ENCODE data around the gene TTC23.

Gene TTC23

DNA sequence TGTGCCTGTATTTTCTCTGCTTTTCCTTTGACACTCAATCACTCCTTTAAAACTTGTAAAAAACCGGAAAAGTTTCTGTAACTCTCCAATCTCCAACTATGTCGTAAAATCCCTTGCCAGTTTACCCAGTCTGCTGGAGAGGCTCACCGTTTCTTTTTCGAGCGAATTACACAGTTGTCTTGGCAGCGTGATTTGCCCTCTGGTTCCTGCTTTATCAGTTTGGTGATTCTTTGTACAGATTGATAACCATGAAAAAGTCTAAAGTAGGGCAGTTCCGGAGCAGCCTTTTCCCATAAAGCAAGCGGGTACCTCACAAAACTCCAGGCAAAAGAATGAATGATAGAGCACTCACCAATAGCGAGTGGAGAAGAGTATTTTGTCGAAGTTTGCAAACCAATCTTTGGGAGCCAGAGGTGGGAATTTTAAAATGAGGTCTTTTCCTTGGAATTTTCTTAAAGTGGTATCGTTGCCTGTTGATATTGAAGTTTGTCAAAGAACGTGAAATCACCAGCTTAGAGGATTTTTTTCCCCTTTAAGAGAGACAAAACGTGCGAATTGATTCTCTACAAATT lies at the start of gene TTC23:
TTC23 (minus strand) TSS at position 312 of the 572 bp plus-strand sequence. CDS start 20,869 bp downstream, outside the sequence.
- no peak for TF ChIP-seq Cebpa-rat (IDR thresholded peaks at IDR 0.05)
- Histone ChIP-seq H3K4me3 (peak within 1 kb of the TSS in 6 of 10 experiments; percentile 84 to 91 (median 88); a peak in 7 of 20 replicates), H3K9ac (no peak within 1 kb of the TSS), H3K4me2 (peak within 1 kb of the TSS in 6 of 11 experiments; percentile 55 to 80 (median 77); a peak in 7 of 22 replicates), H3K27ac (no peak within 1 kb of the TSS), H3K36me3 (no peaks in the 10 kb centered on the region), H3K9me3 (replicated peaks in 1 of 11) (peaks cover 7 to 17% (median 10%) of the 10 kb centered on the region in 11 experiments; a peak in 19 of 22 replicates), H3K4me1 (peaks cover 12 to 20% (median 18%) of the 10 kb centered on the region in 10 experiments), H4K20me1 (no peaks in the 10 kb centered on the region), H3K27me3 (peaks cover 0 to 7% (median 4%) of the 10 kb centered on the region in 11 experiments; a peak in 5 of 22 replicates)

DNA sequence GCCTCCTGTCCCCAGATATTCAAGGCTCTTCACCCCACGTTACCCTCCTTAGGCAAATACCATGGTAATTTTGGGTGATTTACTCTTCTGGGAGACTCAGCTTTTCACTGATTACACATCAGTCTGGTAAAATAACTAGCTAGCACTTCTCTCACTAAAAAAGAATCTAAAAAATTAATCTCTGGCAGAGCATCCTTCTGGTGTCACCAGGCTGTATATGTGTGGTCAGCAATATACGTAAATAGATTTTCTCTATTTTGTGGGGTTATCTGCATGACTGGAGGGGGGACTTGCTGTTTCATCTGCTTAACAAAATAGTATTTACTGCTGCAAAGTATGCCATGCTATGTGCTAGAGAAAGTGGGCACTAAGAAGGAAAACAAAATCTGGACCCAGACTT lies 47.0 kb upstream of the TTC23 start:
- Histone ChIP-seq H3K4me1 (no peaks in the 10 kb centered on the region; a peak in 1 of 20 replicates), H3K4me3 (no peak overlapping the region), H3K36me3 (peaks cover 0 to 31% (median 6%) of the 10 kb centered on the region in 11 experiments; a peak in 11 of 22 replicates), H3K27ac (no peak overlapping the region), H3K9ac (no peak overlapping the region), H3K27me3 (no peaks in the 10 kb centered on the region), H3K9me3 (replicated peaks in 1 of 11) (peaks cover 0 to 16% (median 13%) of the 10 kb centered on the region in 11 experiments; a peak in 10 of 22 replicates), H3K4me2 (no peak overlapping the region), H4K20me1 (no peaks in the 10 kb centered on the region)
- no peak for TF ChIP-seq Cebpa-rat (IDR thresholded peaks at IDR 0.05)

- no peak overlapping the region for H3K4me3 ChIP-seq
- H3K4me2 ChIP-seq = no peak overlapping the region
- peaks cover 0 to 16% (median 13%) of the 10 kb centered on the region in 11 experiments; a peak in 10 of 22 replicates for H3K9me3 ChIP-seq (replicated peaks in 1 of 11)
- no peaks in the 10 kb centered on the region; a peak in 1 of 20 replicates for H3K4me1 ChIP-seq
- no peak overlapping the region for H3K9ac ChIP-seq
- no peak for TF ChIP-seq Cebpa-rat (IDR thresholded peaks at IDR 0.05)
- H3K36me3 ChIP-seq = peaks cover 0 to 33% (median 6%) of the 10 kb centered on the region in 11 experiments; a peak in 12 of 22 replicates
- no peaks in the 10 kb centered on the region for H3K27me3 ChIP-seq
- no peak overlapping the region for H3K27ac ChIP-seq
- H4K20me1 ChIP-seq = no peaks in the 10 kb centered on the region
Observed at GRCh38 chr15:99295840-99296239, 46.5 kb upstream of the TTC23 start.

GRCh38 chr15:99291643-99292042 lies 42.3 kb upstream of the TTC23 start:
- Histone ChIP-seq H3K36me3 (peaks cover 3 to 37% (median 13%) of the 10 kb centered on the region in 11 experiments; a peak in 12 of 22 replicates), H3K27me3 (no peaks in the 10 kb centered on the region), H3K4me2 (no peak overlapping the region), H3K4me3 (no peak overlapping the region), H3K27ac (no peak overlapping the region), H3K4me1 (no peaks in the 10 kb centered on the region; a peak in 1 of 20 replicates), H4K20me1 (no peaks in the 10 kb centered on the region), H3K9me3 (replicated peaks in 1 of 11) (peaks cover 0 to 16% (median 13%) of the 10 kb centered on the region in 11 experiments; a peak in 10 of 22 replicates), H3K9ac (no peak overlapping the region)
- TF ChIP-seq Cebpa-rat (IDR thresholded peaks at IDR 0.05) = no peak

DNA sequence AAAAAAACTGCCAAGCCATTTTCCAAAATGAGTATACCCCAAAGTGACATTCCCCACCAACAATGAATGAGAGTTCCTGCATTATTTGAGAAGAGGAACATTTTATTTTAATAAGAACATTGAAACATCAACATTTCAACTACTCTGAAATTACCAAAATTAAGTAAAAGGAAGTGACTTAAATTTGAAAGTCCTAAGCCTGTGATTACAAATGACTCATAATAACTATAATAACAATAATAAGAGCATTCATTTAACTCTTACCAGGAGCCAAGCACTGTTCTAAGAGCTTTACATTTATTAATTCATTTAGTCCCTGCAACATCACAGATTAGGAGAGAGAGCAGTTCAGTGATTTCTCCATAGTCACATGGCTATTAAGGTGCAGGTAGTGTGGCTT lies 34.3 kb upstream of the TTC23 start:
- Histone ChIP-seq H3K27me3 (no peaks in the 10 kb centered on the region), H3K36me3 (peaks cover 0 to 6% (median 0%) of the 10 kb centered on the region in 11 experiments; a peak in 2 of 22 replicates), H3K27ac (no peak overlapping the region), H3K9me3 (replicated peaks in 1 of 11) (peaks cover 0 to 11% (median 8%) of the 10 kb centered on the region in 11 experiments; a peak in 14 of 22 replicates), H4K20me1 (no peaks in the 10 kb centered on the region), H3K4me3 (no peak overlapping the region), H3K4me2 (peak overlapping the region in 3 of 11 experiments; percentile 5 to 56 (median 6); a peak in 5 of 22 replicates), H3K9ac (no peak overlapping the region), H3K4me1 (peaks cover 11 to 44% (median 30%) of the 10 kb centered on the region in 10 experiments)
- no peak for TF ChIP-seq Cebpa-rat (IDR thresholded peaks at IDR 0.05)

DNA sequence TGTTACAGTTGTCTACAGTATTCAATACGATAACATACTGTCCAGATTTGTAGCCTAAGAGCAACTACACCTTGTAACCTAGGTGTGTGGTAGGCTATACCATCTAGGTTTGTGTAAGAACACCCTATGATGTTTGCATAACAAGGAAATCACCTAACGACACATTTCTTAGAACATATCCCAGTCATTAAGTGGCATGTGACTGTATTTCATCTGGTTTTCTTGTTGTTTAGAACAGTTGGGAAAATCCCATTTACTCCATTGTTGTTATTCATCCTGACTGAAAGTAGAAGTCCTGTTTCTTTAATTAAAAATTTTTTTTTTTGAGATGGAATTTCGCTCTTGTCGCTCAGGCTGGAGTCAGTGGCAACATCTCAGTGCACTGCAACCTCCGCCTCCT lies 33.2 kb upstream of the TTC23 start:
- Histone ChIP-seq H3K4me3 (no peak overlapping the region), H3K9me3 (replicated peaks in 1 of 11) (peaks cover 0 to 18% (median 13%) of the 10 kb centered on the region in 11 experiments; a peak in 14 of 22 replicates), H3K27me3 (no peaks in the 10 kb centered on the region), H3K27ac (no peak overlapping the region), H3K36me3 (peaks cover 0 to 4% (median 0%) of the 10 kb centered on the region in 11 experiments; a peak in 1 of 22 replicates), H4K20me1 (no peaks in the 10 kb centered on the region), H3K4me2 (peak overlapping the region in 3 of 11 experiments; percentile 2 to 43 (median 10); a peak in 5 of 22 replicates), H3K4me1 (peaks cover 11 to 54% (median 30%) of the 10 kb centered on the region in 10 experiments), H3K9ac (no peak overlapping the region)
- TF ChIP-seq Cebpa-rat (IDR thresholded peaks at IDR 0.05) = no peak

DNA sequence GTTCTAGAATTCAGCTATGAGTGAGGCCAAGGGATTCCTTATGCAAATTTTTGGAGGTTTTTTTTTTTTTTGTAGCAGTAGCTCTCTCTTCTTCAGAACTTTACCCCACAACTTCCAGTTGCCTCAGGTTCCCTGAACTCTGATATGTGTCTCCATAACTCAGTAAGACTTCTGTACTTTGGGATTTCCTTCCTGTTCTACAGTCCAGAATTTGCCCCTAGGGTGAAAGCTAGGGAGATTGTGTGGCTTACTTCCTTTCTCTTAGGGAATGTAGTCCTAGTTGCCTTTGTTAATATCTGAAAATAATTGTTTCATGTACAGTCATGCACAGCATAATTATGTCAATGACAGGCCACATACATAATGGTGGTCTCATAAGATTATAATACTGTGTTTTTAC lies 32.7 kb upstream of the TTC23 start:
- no peaks in the 10 kb centered on the region for H3K27me3 ChIP-seq
- peaks cover 0 to 4% (median 0%) of the 10 kb centered on the region in 11 experiments; a peak in 1 of 22 replicates for H3K36me3 ChIP-seq
- no peaks in the 10 kb centered on the region for H4K20me1 ChIP-seq
- peak overlapping the region in 1 of 11 experiments; percentile 38; a peak in 1 of 22 replicates for H3K27ac ChIP-seq
- H3K4me2 ChIP-seq = peak overlapping the region in 6 of 11 experiments; percentile 2 to 46 (median 30); a peak in 7 of 22 replicates
- H3K4me3 ChIP-seq = no peak overlapping the region
- no peak overlapping the region for H3K9ac ChIP-seq
- peaks cover 12 to 58% (median 34%) of the 10 kb centered on the region in 10 experiments for H3K4me1 ChIP-seq
- TF ChIP-seq Cebpa-rat (IDR thresholded peaks at IDR 0.05) = no peak
- H3K9me3 ChIP-seq (replicated peaks in 1 of 11) = peaks cover 0 to 18% (median 13%) of the 10 kb centered on the region in 11 experiments; a peak in 14 of 22 replicates

- peak overlapping the region in 3 of 10 experiments; percentile 14 to 31 (median 22); a peak in 4 of 20 replicates for H3K4me3 ChIP-seq
- no peak for TF ChIP-seq Cebpa-rat (IDR thresholded peaks at IDR 0.05)
- H3K4me2 ChIP-seq = peak overlapping the region in 8 of 11 experiments; percentile 2 to 57 (median 36); a peak in 16 of 22 replicates
- peak overlapping the region in 8 of 11 experiments; percentile 21 to 78 (median 65); a peak in 16 of 22 replicates for H3K27ac ChIP-seq
- peaks cover 22 to 81% (median 49%) of the 10 kb centered on the region in 10 experiments for H3K4me1 ChIP-seq
- H3K27me3 ChIP-seq = no peaks in the 10 kb centered on the region
- peaks cover 0 to 4% (median 0%) of the 10 kb centered on the region in 11 experiments; a peak in 1 of 22 replicates for H3K36me3 ChIP-seq
- peak overlapping the region in 7 of 11 experiments; percentile 0 to 67 (median 48); a peak in 10 of 22 replicates for H3K9ac ChIP-seq
- H3K9me3 ChIP-seq (replicated peaks in 1 of 11) = peaks cover 0 to 18% (median 13%) of the 10 kb centered on the region in 11 experiments; a peak in 14 of 22 replicates
- H4K20me1 ChIP-seq = no peaks in the 10 kb centered on the region
Observed at GRCh38 chr15:99279827-99280226, 30.4 kb upstream of the TTC23 start.

GRCh38 chr15:99279290-99279689 lies 29.9 kb upstream of the TTC23 start:
- Histone ChIP-seq H3K4me2 (peak overlapping the region in 8 of 11 experiments; percentile 2 to 57 (median 36); a peak in 16 of 22 replicates), H3K27ac (peak overlapping the region in 8 of 11 experiments; percentile 21 to 78 (median 65); a peak in 16 of 22 replicates), H3K4me1 (peaks cover 22 to 78% (median 47%) of the 10 kb centered on the region in 10 experiments), H3K27me3 (no peaks in the 10 kb centered on the region), H3K36me3 (peaks cover 0 to 4% (median 0%) of the 10 kb centered on the region in 11 experiments; a peak in 1 of 22 replicates), H3K9ac (peak overlapping the region in 7 of 11 experiments; percentile 0 to 67 (median 48); a peak in 10 of 22 replicates), H4K20me1 (no peaks in the 10 kb centered on the region), H3K9me3 (replicated peaks in 1 of 11) (peaks cover 0 to 18% (median 13%) of the 10 kb centered on the region in 11 experiments; a peak in 14 of 22 replicates), H3K4me3 (peak overlapping the region in 3 of 10 experiments; percentile 14 to 31 (median 22); a peak in 4 of 20 replicates)
- TF ChIP-seq Cebpa-rat (IDR thresholded peaks at IDR 0.05) = no peak
